Hippocampal formation (tissue), 2 donors: ENCODE measurements around the gene C11orf16.
"Not testable (repeated sequence)": the region's sequence is repeated elsewhere in the genome, so short reads cannot be mapped to it uniquely, and the experiment has no call there.

Experiments
- DNase-seq, 2 donors: peaks; one replicate each; lab custom pipeline; 2025; lab: John Stamatoyannopoulos, UW

The C11orf16 gene

DNA sequence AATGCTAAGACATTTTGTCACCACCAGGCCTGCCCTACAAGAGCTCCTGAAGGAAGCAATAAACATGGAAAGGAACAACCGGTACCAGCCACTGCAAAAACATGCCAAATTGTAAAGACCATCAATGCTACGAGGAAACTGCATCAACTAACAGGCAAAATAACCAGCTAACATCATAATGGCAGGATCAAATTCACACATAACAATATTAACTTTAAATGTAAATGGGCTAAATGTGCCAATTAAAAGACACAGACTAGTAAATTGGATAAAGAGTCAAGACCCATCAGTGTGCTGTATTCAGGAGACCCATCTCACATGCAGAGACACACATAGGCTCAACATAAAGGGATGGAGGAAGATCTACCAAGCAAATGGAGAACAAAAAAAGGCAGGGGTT, 41.6 kb downstream of the C11orf16 start:
- DNase-seq: not testable (repeated sequence)

DNA sequence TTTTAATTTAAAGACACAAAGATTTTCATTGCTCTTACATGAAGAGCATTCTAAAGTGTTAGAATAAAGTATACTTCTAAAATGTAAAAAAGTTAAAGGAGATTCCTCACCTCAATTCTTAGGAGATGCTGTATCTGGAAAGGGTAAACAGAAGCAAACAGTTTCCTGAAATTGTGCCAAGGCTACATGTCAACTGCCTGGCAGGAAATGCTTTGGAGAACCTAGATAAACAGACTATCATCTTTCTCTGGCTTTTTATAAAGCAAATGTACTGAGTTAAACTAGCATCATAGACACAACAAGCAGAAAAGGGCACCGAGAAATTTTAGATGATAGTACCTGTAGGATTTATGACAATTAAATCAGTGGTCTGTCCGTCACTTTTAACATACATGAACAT, 46.4 kb downstream of the C11orf16 start:
- no peak for DNase-seq

DNA sequence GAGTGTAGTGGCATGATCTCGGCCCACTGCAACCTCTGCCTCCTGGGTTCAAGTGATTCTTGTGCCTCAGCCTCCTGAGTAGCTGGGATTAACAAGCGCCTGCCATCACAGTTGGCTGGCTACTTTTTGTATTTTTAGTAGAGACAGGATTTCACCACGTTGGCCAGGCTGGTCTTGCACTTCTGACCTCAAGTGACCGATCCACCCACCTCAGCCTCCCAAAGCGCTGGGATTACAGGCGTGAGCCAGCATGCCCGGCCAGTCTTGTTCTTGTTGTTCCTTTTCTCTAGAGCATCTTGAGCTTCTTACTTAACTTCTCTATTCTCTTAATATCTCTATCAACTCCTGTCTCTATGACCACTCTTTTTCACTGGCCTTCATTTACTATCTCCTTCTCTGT, 51.2 kb downstream of the C11orf16 start:
- DNase-seq: not testable (repeated sequence)

DNA sequence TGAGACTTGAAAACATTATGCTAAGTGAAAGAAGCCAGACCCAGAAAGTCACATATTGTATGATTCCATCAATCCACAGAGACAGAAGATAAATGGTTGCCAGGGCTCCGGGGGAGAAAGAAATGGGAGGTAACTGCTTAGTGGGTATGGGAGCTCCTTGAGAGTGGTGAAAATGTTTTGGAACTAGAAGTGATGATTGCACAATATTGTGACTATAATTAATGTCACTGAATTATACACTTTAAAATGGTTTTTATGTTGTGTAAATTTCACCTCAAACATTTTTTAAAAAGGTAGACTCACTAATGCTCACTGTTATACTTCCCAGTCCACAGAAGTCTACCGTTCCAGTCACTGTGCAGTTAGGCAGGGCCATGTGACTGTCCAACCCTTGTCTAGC, 54.0 kb downstream of the C11orf16 start:
- DNase-seq: no peak

DNA sequence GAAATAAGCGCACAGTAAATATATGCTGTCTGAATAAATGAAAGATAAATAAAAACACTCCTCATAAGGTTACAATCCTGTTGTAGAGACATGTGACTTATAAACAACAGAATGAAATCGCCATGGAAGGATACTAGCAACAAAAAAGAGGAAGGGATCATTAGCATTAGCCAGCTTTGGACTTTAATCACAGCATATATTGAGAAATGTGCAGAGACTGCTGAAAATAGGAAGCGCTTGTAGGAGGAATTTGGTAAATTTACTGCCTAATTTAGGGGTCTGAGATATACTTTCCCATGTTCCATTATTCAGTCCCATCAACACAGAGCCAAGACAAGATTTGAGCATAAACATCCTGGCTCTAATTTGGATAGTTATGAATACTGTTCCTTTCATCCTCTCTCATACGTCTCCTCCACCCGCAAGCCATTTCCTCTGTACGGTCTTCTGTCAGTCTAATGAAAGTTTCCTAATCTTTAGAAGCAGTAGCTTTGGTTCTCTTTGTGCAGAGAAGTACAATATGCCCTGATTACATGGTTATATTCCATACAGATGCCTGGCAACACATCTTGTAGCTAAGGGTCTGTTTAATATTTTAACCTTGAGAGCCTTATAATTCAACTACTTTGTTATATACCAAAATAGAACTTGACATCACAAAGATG, 58.9 kb downstream of the C11orf16 start:
- DNase-seq: no peak

DNA sequence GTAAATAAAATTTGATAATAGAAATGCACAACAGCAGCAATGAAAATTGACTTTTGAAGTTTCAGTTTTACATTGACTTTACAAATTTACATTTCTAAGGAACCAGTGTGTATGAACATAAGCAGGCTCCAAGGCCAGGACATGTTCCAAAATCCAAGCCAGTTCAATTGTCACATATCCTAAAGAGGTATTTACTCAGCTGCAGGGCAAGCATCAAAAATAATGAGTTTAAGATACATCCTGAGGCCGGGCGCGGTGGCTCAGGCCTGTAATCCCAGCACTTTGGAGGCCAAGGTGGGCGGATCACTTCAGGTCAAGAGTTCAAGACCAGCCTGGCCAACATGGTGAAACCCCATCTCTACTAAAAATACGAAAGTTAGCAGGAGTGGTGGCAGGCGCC, 60.8 kb downstream of the C11orf16 start:
- no peak for DNase-seq

DNA sequence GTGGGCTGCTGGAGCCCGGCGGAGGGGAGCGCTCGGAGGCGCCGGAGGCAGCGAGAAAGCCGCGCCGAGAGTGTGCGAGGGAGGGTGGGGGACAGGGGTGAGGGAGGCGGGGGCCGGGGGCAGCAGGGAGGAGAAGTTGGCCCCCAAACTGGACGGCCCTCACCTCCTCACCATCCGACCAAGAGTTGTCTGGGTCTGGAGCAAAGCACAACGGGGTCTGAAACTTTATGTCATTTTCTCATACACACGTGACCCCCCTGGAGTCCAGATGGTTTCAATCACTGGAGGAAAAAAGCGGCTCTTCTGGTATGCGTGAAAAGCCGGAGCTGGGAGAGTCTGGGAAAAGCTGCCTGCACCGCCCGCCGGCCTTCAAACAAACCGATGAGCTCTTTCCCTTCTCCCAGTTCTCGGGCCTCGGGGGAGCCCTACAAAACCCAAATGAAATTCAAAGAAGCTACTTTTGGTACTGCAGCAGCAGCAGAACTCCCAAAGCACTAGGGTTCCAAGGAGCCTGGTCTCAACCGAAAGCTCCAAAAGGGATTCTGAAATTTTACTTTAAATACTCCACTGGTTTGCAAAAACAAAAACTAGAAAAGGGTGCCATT, 61.5 kb downstream of the C11orf16 start:
- DNase-seq: peak; percentile 25 to 53

DNA sequence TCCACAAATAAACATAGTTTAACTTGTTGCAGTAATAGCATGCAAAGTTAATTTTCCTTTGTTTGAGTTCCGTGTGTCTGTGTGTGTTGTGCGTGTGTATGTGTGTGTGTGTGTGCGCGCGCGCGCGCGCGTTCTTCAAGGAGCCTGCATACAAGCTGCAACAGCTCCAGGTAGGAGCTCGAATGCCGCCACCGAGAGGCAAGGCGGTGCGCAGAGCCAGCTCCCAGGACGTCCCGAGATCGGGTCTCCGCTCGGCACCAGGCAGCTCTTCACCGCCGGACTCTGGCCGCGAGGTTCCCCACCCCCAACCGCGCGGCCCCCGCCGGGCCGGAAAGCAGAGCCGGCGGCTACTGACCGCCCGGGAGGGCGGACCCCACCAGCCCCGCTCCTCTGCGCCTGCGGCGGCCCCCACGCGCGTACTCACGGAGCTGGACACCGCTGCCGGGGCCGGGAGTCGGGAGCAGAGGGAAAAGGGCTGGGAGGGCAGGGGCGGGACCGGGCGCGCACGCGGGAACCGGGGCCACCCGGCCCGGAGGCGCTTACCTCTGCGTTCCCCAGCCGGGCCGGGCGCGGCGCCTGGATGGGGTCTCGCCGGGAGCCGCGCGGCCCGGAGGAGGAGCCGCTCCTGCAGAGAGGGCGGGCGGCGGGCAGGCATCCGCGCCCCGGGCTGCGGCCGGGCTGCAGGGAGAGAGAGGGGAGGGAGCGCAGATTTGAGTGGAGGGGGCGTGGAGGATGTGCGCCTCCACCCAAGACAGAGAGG, 62.2 kb downstream of the C11orf16 start:
- peak in 1 of 2 donors; percentile 50 for DNase-seq
